Lower leg skin (tissue), 3 donors: ENCODE data around the gene PSPH.

Source experiments
- POLR2A ChIP-seq, 2 donors: fragments of 450-650 bp; IDR thresholded peaks; one replicate each; pipeline ENCODE4 v1.6.1; 2016 to 2017; ENCODE audit warnings: antibody characterized with exemption in 2 of 2, mild to moderate bottlenecking in 1 of 2, moderate library complexity in 1 of 2
- TF ChIP-seq, protein P1 (sequence below), 3 donors: fragments of 450-650 bp; IDR thresholded peaks; one replicate each; pipeline ENCODE4 v1.5.1; 2016; ENCODE audit warnings: antibody characterized with exemption in 3 of 3, mild to moderate bottlenecking in 3 of 3, moderate library complexity in 2 of 3

DNA sequence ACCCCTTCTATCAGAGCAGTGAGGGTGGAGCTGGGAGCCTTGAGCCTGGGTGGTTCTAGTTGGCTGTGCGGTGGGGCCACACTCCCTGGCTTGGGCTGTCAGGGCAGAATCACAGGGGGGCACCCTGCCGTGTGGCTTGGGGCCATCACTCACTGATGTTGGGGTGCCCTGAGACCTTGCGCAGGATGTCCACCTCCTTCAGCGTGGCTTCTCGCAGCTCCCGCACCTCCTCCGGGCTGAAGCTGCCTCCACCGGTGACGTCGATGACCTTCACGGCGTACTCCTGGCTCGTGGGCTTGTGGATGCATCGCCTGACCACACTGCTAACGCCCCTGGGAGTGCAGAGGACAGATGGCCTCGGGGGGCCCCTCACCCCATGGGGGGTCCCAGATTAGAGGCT lies 36.2 kb upstream of the PSPH start:
- TF ChIP-seq, protein P1, sequence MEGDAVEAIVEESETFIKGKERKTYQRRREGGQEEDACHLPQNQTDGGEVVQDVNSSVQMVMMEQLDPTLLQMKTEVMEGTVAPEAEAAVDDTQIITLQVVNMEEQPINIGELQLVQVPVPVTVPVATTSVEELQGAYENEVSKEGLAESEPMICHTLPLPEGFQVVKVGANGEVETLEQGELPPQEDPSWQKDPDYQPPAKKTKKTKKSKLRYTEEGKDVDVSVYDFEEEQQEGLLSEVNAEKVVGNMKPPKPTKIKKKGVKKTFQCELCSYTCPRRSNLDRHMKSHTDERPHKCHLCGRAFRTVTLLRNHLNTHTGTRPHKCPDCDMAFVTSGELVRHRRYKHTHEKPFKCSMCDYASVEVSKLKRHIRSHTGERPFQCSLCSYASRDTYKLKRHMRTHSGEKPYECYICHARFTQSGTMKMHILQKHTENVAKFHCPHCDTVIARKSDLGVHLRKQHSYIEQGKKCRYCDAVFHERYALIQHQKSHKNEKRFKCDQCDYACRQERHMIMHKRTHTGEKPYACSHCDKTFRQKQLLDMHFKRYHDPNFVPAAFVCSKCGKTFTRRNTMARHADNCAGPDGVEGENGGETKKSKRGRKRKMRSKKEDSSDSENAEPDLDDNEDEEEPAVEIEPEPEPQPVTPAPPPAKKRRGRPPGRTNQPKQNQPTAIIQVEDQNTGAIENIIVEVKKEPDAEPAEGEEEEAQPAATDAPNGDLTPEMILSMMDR (IDR thresholded peaks at IDR 0.05): no peak
- TF ChIP-seq POLR2A (IDR thresholded peaks at IDR 0.05): no peak
